Ishikawa (cell line): ENCODE results near the gene DIAPH2.

Experiments
- RAD21 ChIP-seq: IDR thresholded peaks from 2 replicates; pipeline ENCODE4 v1.6.1; 2012; ENCODE audit warnings: low read depth
- TAF1 ChIP-seq: IDR thresholded peaks from 2 replicates; pipeline ENCODE4 v1.6.1; 2012; ENCODE audit warnings: low read depth, mild to moderate bottlenecking
- TEAD4 ChIP-seq: IDR thresholded peaks from 2 replicates; pipeline ENCODE4 v1.6.1; 2012

DNA sequence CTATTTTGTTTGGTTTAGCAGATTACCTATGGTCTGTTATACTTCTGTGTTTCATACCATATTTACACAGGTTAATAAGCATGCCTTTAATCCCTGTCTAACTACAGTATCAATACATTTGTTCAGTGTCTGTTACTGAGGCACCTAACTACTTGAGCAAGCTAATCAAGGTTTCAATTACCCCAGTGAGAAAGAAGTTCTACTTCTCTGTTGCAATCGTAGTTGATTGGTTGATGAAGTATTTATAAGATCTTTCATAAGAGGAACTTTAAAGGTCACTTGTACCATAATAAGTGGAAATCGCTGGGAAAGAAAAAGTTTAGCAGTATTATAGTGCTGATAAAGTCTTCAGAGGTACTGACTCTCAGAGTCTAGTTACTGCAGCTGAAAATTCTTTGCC lies 689.6 kb downstream of the DIAPH2 start:
- TF ChIP-seq TEAD4 (no peak), RAD21 (no peak), TAF1 (no peak)
